ENCODE results near the gene ZGPAT. TPM values are rescaled to one million over a fixed set of nuclear protein-coding genes. Genes with fewer than 3 reads are reported as not detected.

The ZGPAT gene
- total and polyA plus RNA-seq, 2 of the 13 experiments (the other 11 are each of a cell fraction or from before 2014, with no cell fraction given), result 23.0 to 41.9 TPM

DNA sequence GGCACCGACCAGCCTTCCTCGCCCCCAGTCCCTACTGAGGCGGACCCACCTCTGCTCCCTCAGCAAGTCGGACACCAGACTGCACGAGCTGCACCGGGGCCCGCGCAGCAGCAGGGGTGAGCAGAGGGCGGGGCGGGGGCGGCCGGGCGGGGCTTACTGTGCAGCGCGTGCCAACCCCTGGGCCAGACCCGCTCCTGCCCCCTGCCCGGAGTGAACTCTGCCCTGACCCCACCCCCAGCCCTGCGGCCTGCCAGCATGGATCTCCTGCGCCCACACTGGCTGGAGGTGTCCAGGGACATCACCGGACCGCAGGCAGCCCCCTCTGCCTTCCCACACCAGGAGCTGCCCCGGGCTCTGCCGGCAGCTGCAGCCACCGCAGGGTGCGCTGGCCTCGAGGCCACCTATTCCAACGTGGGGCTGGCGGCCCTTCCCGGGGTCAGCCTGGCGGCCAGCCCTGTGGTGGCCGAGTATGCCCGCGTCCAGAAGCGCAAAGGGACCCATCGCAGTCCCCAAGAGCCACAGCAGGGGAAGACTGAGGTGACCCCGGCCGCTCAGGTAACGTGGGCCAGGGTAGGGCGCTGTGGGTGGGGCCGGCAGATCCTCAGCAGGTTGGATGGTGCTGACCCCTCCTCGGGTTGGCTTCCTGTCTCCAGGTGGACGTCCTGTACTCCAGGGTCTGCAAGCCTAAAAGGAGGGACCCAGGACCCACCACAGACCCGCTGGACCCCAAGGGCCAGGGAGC is 30.3 kb downstream of the ZGPAT start (continued):
- TF ChIP-seq, protein P1, sequence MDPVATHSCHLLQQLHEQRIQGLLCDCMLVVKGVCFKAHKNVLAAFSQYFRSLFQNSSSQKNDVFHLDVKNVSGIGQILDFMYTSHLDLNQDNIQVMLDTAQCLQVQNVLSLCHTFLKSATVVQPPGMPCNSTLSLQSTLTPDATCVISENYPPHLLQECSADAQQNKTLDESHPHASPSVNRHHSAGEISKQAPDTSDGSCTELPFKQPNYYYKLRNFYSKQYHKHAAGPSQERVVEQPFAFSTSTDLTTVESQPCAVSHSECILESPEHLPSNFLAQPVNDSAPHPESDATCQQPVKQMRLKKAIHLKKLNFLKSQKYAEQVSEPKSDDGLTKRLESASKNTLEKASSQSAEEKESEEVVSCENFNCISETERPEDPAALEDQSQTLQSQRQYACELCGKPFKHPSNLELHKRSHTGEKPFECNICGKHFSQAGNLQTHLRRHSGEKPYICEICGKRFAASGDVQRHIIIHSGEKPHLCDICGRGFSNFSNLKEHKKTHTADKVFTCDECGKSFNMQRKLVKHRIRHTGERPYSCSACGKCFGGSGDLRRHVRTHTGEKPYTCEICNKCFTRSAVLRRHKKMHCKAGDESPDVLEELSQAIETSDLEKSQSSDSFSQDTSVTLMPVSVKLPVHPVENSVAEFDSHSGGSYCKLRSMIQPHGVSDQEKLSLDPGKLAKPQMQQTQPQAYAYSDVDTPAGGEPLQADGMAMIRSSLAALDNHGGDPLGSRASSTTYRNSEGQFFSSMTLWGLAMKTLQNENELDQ (CRISPR knock-in tag; IDR thresholded peaks at IDR 0.05; ENCODE audit: borderline replicate concordance), result no peak; the same call in 1 of the 2 replicates
- 0 out of 2 replicates have a peak, but pooled peaks have one; percentile 63 for TF ChIP-seq TP53 (CRISPR knock-in tag; conservative IDR thresholded peaks at IDR 0.05)
- TF ChIP-seq, protein P2, sequence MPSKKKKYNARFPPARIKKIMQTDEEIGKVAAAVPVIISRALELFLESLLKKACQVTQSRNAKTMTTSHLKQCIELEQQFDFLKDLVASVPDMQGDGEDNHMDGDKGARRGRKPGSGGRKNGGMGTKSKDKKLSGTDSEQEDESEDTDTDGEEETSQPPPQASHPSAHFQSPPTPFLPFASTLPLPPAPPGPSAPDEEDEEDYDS (CRISPR knock-in tag; IDR thresholded peaks at IDR 0.05), result peak; percentile 80
- TF ChIP-seq, protein P3, sequence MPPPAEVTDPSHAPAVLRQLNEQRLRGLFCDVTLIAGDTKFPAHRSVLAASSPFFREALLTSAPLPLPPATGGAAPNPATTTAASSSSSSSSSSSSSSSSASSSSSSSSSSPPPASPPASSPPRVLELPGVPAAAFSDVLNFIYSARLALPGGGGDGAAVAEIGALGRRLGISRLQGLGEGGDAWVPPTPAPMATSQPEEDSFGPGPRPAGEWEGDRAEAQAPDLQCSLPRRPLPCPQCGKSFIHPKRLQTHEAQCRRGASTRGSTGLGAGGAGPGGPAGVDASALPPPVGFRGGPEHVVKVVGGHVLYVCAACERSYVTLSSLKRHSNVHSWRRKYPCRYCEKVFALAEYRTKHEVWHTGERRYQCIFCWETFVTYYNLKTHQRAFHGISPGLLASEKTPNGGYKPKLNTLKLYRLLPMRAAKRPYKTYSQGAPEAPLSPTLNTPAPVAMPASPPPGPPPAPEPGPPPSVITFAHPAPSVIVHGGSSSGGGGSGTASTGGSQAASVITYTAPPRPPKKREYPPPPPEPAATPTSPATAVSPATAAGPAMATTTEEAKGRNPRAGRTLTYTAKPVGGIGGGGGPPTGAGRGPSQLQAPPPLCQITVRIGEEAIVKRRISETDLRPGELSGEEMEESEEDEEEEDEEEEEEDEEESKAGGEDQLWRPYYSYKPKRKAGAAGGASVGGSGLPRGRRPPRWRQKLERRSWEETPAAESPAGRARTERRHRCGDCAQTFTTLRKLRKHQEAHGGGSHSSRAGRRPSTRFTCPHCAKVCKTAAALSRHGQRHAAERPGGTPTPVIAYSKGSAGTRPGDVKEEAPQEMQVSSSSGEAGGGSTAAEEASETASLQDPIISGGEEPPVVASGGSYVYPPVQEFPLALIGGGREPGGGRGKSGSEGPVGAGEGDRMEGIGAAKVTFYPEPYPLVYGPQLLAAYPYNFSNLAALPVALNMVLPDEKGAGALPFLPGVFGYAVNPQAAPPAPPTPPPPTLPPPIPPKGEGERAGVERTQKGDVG (CRISPR knock-in tag; IDR thresholded peaks at IDR 0.05; ENCODE audit: borderline replicate concordance), result peak; percentile 69
- TF ChIP-seq NR3C1 (CRISPR knock-in tag; IDR thresholded peaks at IDR 0.05), result peak; percentile 89; the same call in 1 of the 2 replicates
- peak; percentile 54; the same call in 1 of the 2 replicates for TF ChIP-seq GPN1 (CRISPR knock-in tag; IDR thresholded peaks at IDR 0.05; ENCODE audit: borderline replicate concordance)
- TF ChIP-seq FOXO1 (CRISPR knock-in tag; IDR thresholded peaks at IDR 0.05), result peak; percentile 56
- TF ChIP-seq, protein P4, sequence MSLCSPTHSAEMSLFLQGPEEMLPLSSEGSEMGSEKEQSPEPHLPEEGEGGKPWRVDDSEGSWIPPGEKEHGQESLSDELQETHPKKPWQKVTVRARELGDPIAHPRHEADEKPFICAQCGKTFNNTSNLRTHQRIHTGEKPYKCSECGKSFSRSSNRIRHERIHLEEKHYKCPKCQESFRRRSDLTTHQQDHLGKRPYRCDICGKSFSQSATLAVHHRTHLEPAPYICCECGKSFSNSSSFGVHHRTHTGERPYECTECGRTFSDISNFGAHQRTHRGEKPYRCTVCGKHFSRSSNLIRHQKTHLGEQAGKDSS (CRISPR knock-in tag; IDR thresholded peaks at IDR 0.05; ENCODE audit: borderline replicate concordance, low read depth), result peak; percentile 85; the same call in 1 of the 2 replicates
- TF ChIP-seq NFE2L2 (IDR thresholded peaks at IDR 0.05; ENCODE audit: low read length), result no peak
- peak; percentile 11 for TF ChIP-seq PCBP2 (optimal IDR thresholded peaks at IDR 0.05; ENCODE audit: low read depth, low read length, poor library complexity, severe bottlenecking)
- TF ChIP-seq ISX (CRISPR knock-in tag; conservative IDR thresholded peaks at IDR 0.05), result 0 out of 2 replicates have a peak, but pooled peaks have one; percentile 66
- peak; percentile 42; the same call in 1 of the 2 replicates for TF ChIP-seq CHD2 (IDR thresholded peaks at IDR 0.05; ENCODE audit: low read depth, low read length)
- peak; percentile 81 for TF ChIP-seq CCDC6 (CRISPR knock-in tag; IDR thresholded peaks at IDR 0.05)
- TF ChIP-seq GATAD2A (CRISPR knock-in tag; IDR thresholded peaks at IDR 0.05), result peak; percentile 83
- peak; percentile 66 for TF ChIP-seq HNRNPLL (IDR thresholded peaks at IDR 0.05; ENCODE audit: low read depth, low read length, poor library complexity, severe bottlenecking)
- peak; percentile 75 for TF ChIP-seq BHLHE40 (IDR thresholded peaks at IDR 0.05; ENCODE audit: low read length)
- peak; percentile 94 for TF ChIP-seq MYC (CRISPR knock-in tag; IDR thresholded peaks at IDR 0.05; ENCODE audit: borderline replicate concordance)
- no peak for TF ChIP-seq ZNF761 (CRISPR knock-in tag; conservative IDR thresholded peaks at IDR 0.05)
- peak; percentile 72; the same call in 1 of the 2 replicates for TF ChIP-seq BCL6 (CRISPR knock-in tag; IDR thresholded peaks at IDR 0.05)
- TF ChIP-seq KLF12 (CRISPR knock-in tag; IDR thresholded peaks at IDR 0.05; ENCODE audit: borderline replicate concordance), result peak; percentile 63; the same call in 1 of the 2 replicates
- TF ChIP-seq ZNF674 (CRISPR knock-in tag; IDR thresholded peaks at IDR 0.05; ENCODE audit: low read depth), result peak; percentile 99
- TF ChIP-seq, protein P5, sequence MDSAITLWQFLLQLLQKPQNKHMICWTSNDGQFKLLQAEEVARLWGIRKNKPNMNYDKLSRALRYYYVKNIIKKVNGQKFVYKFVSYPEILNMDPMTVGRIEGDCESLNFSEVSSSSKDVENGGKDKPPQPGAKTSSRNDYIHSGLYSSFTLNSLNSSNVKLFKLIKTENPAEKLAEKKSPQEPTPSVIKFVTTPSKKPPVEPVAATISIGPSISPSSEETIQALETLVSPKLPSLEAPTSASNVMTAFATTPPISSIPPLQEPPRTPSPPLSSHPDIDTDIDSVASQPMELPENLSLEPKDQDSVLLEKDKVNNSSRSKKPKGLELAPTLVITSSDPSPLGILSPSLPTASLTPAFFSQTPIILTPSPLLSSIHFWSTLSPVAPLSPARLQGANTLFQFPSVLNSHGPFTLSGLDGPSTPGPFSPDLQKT (CRISPR knock-in tag; IDR thresholded peaks at IDR 0.05; ENCODE audit: borderline replicate concordance), result 0 out of 2 replicates have a peak, but pooled peaks have one; percentile 68
